T-helper 2 cell treated with Interferon-gamma antibody and Interleukin-4, amounts not matched to agents 100 ng/mL and 5 ng/mL, for 36 hours (primary cell): ENCODE measurements around the gene DXO. TPM values are rescaled to one million over a fixed set of nuclear protein-coding genes. Genes with fewer than 3 reads are reported as not detected.
"Not testable (repeated sequence)": the region's sequence is repeated elsewhere in the genome, so short reads cannot be mapped to it uniquely, and the experiment has no call there.

Experiments
- intact Hi-C: fragments of 100-400 bp; cut with micrococcal nuclease; formaldehyde crosslinking; loops from one replicate; pipeline ENCODE4 v1.15.1; 2023
- total RNA-seq: library from RNA; stranded (reverse); gene quantifications from 2 replicates; pipeline ENCODE4 v1.2.3, GENCODE V29; 2022

Gene DXO
- total RNA-seq, 1 donor from 2014 or later: 18.8 TPM

- intact Hi-C loops: not testable (repeated sequence)
Observed at GRCh38 chr6:31932137-31932536, 39.8 kb downstream of the DXO start.

- intact Hi-C loops: no loop called here
Observed at GRCh38 chr6:31930962-31931361, 41.0 kb downstream of the DXO start.

GRCh38 chr6:31928672-31928939 lies 43.3 kb downstream of the DXO start:
- intact Hi-C loops: no loop called here

GRCh38 chr6:31927863-31928671 lies 43.9 kb downstream of the DXO start:
- intact Hi-C loops: no loop called here

GRCh38 chr6:31927242-31927862 lies 44.6 kb downstream of the DXO start, which contains the start of gene C2:
C2 (plus strand) TSS chr6:31927717; CDS start chr6:31927753, 36 bp downstream.
- intact Hi-C loops: no loop called here

- intact Hi-C loops: no loop called here
Observed at GRCh38 chr6:31922942-31923341, 49.0 kb downstream of the DXO start.

GRCh38 chr6:31920811-31921210 lies 51.1 kb downstream of the DXO start:
- intact Hi-C loops: no loop called here

Other genes with a start within 250 kb of the DXO start
- gene MPIG6B, start 248.8 kb downstream of the DXO start, total RNA-seq: not detected in 2 replicates
- gene DDAH2, start 242.8 kb downstream of the DXO start, total RNA-seq: 12.2 and 15.5 TPM in 2 replicates
- 590 and 596 TPM in 2 replicates for gene CLIC1, start 235.6 kb downstream of the DXO start, total RNA-seq
- gene MSH5, start 232.1 kb downstream of the DXO start, total RNA-seq: 75.2 and 76.5 TPM in 2 replicates
- gene SAPCD1, start 209.5 kb downstream of the DXO start, total RNA-seq: 16.6 and 20.2 TPM in 2 replicates
- 4.6 and 4.9 TPM in 2 replicates for gene VWA7, start 194.8 kb downstream of the DXO start, total RNA-seq
- gene VARS1, start 176.4 kb downstream of the DXO start, total RNA-seq: 124 TPM in 2 replicates
- 101 and 104 TPM in 2 replicates for gene LSM2, start 165.2 kb downstream of the DXO start, total RNA-seq
- gene HSPA1L, start 156.9 kb downstream of the DXO start, total RNA-seq: 2.6 and 2.8 TPM in 2 replicates
- gene HSPA1A, start 156.6 kb downstream of the DXO start, total RNA-seq: 117 and 120 TPM in 2 replicates
- gene HSPA1B, start 144.4 kb downstream of the DXO start, total RNA-seq: 83.9 and 85.5 TPM in 2 replicates
- gene NEU1, start 109.3 kb downstream of the DXO start, total RNA-seq: 14.6 and 15.4 TPM in 2 replicates
- gene SLC44A4, start 93.1 kb downstream of the DXO start, total RNA-seq: not detected in 2 replicates
- gene EHMT2, start 74.4 kb downstream of the DXO start, total RNA-seq: 70.9 and 73.1 TPM in 2 replicates
- 2.8 TPM in 2 replicates for gene ZBTB12, start 70.1 kb downstream of the DXO start, total RNA-seq
- 0.64 and 1.5 TPM in 2 replicates for gene C2, start 44.4 kb downstream of the DXO start, total RNA-seq
- gene CFB, start 26.0 kb downstream of the DXO start, total RNA-seq: not detected in 2 replicates
- 75.4 and 75.8 TPM in 2 replicates for gene NELFE, start 13.2 kb downstream of the DXO start, total RNA-seq
- 77.1 and 86.5 TPM in 2 replicates for gene SKIC2, start 13.0 kb downstream of the DXO start, total RNA-seq
- gene C4A, start 9.9 kb upstream of the DXO start, total RNA-seq: 3.2 and 5.2 TPM in 2 replicates
- 3.5 and 4.6 TPM in 2 replicates for gene C4B, start 42.7 kb upstream of the DXO start, total RNA-seq
- gene CYP21A2, start 66.3 kb upstream of the DXO start, total RNA-seq: 0.59 TPM in 2 replicates
- gene TNXB, start 137.2 kb upstream of the DXO start, total RNA-seq: 5.7 and 7.6 TPM in 2 replicates
- 121 and 125 TPM in 2 replicates for gene ATF6B, start 156.1 kb upstream of the DXO start, total RNA-seq
- gene FKBPL, start 158.2 kb upstream of the DXO start, total RNA-seq: 4.6 and 5.4 TPM in 2 replicates
- not detected in 2 replicates for gene PRRT1, start 179.8 kb upstream of the DXO start, total RNA-seq
- 9.0 and 10.7 TPM in 2 replicates for gene PPT2, start 182.0 kb upstream of the DXO start, total RNA-seq
- 7.0 and 8.7 TPM in 2 replicates for gene EGFL8, start 192.5 kb upstream of the DXO start, total RNA-seq
- gene AGPAT1, start 203.9 kb upstream of the DXO start, total RNA-seq: 40.8 and 41.6 TPM in 2 replicates
- gene RNF5, start 206.3 kb upstream of the DXO start, total RNA-seq: 41.1 and 42.9 TPM in 2 replicates
- gene AGER, start 212.1 kb upstream of the DXO start, total RNA-seq: 30.6 and 31.6 TPM in 2 replicates
- 82.6 and 84.4 TPM in 2 replicates for gene PBX2, start 218.1 kb upstream of the DXO start, total RNA-seq
- 245 and 258 TPM in 2 replicates for gene GPSM3, start 220.5 kb upstream of the DXO start, total RNA-seq